ENCODE results near the gene SLC4A7.

- no peak for TF ChIP-seq CHD2 (IDR thresholded peaks at IDR 0.05; ENCODE audit: low read length, partially characterized antibody)
- no peak for TF ChIP-seq CTCF (IDR thresholded peaks at IDR 0.05)
- TF ChIP-seq ZBTB33 (IDR thresholded peaks at IDR 0.05; ENCODE audit: borderline replicate concordance, low read depth): no peak
- TF ChIP-seq TAF1 (IDR thresholded peaks at IDR 0.05; ENCODE audit: borderline replicate concordance, low read depth, low read length): no peak
- TF ChIP-seq EP300 (IDR thresholded peaks at IDR 0.05; ENCODE audit: borderline replicate concordance in 1 of 2, low read depth in 1 of 2, low read length in 1 of 2): no peak
- TF ChIP-seq POLR2AphosphoS5 (IDR thresholded peaks at IDR 0.05; ENCODE audit: low read depth, low read length): no peak
- TF ChIP-seq FOXJ3 (CRISPR knock-in tag; IDR thresholded peaks at IDR 0.05): no peak
- TF ChIP-seq MXI1 (IDR thresholded peaks at IDR 0.05; ENCODE audit: low read depth, low read length): no peak
- TF ChIP-seq TEAD4 (IDR thresholded peaks at IDR 0.05; ENCODE audit: borderline replicate concordance, insufficient read depth): no peak
These were observed 32.3 kb downstream of the SLC4A7 start for GRCh38 chr3:27451842-27452241.

Data from SK-N-SH (cell line).